GM19043 (cell line): ENCODE measurements around the gene TWSG1.
A peak's percentile ranks its signal among the peaks of the same experiment; 100 is the strongest.

Experiments
- ATAC-seq: cut with Tn5 transposase; IDR thresholded peaks from one replicate; pipeline ENCODE4 v1.9.1; 2021; ENCODE audit warnings: low read depth; ENCODE audit not compliant: unreplicated experiment

The TWSG1 gene

DNA sequence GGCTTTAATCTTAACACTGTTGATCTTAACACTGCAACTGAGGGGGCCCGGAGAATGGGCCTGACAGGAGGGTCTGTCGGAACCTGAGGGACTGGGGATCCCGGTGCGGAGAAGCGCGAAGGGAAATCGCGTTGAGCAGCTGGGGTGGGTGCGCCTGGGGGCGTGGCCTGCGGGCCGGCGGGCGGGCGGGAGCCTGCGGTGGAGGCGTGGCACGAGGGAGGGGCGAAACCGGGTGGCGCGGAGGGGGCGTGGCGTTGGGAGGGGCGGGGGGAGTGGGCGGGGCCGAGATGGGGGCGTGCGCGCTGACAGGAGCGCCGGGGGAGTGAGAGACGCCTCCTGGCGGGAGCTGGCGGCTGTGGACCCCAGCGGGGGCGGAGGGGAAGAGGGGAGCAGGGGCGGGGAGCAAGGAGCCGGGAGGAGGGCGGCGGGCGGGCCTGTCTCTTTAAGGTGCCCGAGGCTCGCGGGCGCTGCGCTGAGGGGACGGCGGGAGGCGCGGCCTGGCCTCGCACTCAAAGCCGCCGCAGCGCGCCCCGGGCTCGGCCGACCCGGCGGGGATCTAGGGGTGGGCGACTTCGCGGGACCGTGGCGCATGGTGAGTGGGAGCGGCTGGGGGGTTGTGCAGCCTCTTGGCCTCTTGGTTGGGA lies at the start of gene TWSG1:
Gene TWSG1 (plus strand): TSS at position 445 of the 644 bp plus-strand sequence. CDS start 2,457 bp downstream, outside the sequence.
- ATAC-seq: peak; percentile 60

DNA sequence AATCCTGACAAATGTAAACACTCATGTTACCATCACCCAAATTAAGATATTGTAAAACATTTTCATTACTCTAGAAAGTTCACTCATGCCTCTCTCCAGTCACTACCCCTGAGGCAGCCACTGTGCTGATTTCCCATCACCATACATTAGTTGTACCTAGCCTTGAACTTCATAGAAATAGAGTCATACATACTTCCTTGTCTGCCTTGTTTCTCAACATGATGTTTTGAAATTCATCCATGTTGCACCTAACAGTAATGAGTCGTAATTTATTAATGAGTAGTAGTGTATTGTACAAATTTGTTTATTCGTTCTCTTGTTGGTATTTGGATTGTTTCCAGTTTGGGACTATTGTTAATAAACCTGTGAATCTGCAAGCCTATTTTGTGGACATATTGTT lies 49.0 kb upstream of the TWSG1 start:
- ATAC-seq: no peak

DNA sequence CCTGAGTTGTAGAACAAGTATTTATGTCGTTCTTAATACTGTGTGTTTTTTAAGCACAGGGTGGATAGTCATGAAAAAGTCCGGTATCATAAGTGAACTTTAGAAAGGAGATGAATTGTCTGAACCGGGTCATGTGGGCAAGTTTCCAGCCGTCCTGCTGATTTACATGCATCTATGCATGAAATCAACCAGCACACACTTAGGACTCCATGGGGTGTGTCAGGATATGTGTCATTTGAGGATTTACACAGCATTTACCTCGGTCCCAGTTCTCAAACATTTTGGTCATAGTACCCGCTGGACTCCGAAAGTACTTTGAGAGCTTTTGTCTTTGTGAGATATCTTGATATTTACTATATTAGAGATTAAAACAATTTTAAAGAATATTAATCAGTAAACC lies 47.5 kb upstream of the TWSG1 start:
- ATAC-seq: no peak

- ATAC-seq: no peak
These were observed 44.9 kb upstream of the TWSG1 start for GRCh38 chr18:9289698-9290097.

- no peak for ATAC-seq
These were observed 44.4 kb upstream of the TWSG1 start for GRCh38 chr18:9290156-9290555.

DNA sequence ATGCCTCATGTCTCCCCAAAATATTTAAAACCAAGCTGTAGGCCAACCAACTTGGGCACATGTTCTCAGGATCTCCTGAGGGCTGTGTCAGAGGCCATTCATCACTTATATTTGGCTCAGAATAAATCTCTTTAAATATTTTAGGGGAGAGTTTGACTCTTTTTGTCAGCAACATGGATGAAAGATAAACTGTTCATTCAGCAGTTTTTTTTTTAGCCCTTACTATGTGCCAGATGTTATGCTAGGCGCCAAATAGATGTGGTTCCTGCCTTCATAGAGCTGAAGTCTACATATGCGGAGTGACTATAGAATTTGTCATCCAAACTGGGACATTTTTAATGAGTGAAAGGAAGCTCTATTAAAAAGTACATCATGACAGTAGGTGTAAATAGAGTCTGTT lies 42.5 kb upstream of the TWSG1 start:
- ATAC-seq: no peak

DNA sequence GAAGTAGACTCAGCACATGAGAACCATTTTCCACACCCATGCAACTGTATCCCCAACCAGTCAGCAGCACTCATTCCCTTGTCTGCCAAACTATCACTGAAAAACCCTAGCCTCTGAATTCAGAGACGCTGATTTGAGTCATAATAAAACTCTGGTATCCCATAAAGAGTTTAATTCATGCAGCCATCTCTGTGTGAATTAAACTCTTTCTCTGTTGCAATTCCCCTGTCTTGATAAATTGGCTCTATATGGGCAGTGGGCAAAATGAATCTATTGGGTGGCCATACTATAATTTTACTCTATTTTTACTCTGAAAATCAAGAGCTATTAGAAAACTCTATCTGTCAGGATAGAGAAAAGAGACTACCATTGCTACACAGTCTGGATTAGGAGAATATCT lies 40.6 kb upstream of the TWSG1 start:
- no peak for ATAC-seq

DNA sequence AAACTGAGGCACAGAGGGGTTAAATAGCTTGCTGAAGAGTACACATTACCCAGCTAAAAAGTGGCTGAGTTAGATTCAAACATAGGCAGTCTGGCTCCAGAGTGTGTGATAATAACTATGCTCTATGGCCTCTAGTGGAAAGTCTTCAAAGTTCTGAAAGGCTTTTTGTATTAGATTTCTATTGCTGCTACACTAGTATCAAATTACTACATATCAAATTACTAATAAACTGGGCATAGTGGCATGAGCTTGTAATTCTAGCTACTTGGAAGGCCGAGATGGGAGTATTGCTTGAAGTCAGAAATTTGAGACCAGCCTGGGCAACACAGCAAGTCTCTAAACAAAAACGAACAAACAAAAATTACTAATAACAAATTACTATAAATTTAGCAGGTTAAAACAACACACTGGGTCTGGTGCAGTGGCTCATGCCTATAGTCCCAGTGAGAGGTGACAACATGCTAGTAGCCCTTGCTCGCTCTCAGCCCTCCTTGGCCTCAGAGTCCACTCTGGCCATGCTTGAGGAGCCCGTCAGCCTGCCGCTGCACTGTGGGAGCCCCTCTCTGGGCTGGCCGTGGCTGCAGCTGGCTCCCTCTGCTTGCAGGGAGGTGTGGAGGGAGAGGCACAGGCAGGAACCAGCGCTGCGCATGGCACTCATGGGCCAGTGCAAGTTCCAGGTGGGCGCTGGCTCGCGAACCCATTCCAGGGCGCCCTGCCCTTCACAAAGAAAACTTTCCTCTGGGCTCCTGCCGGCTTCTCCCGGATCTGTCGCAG lies 38.2 kb upstream of the TWSG1 start:
- ATAC-seq: no peak

GRCh38 chr18:9297007-9297393 lies 37.6 kb upstream of the TWSG1 start:
- no peak for ATAC-seq

- no peak for ATAC-seq
These were observed 30.0 kb upstream of the TWSG1 start for GRCh38 chr18:9304388-9305070.

DNA sequence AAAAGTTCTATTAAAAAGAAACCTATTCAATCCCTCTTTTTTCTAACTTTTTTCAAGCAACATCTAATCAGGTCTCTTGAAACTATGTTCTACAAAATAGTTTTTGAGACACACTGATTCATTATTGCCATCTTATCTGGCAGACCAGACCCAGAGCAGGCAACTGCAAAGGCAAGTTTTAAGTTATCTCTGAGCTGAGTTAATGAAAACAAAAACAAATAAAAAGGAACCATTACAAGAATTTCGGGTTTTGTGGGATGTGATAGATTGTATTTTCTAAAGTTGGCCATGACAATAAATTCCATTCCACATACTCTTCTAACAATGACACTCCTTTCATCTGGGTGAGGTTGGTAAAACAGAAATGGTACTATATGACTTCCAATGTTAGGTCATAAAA lies 15.2 kb upstream of the TWSG1 start:
- ATAC-seq: no peak

- no peak for ATAC-seq
These were observed 13.5 kb upstream of the TWSG1 start for GRCh38 chr18:9321017-9321452.

GRCh38 chr18:9321736-9322135 lies 12.8 kb upstream of the TWSG1 start:
- ATAC-seq: no peak

GRCh38 chr18:9322744-9323143 lies 11.8 kb upstream of the TWSG1 start:
- no peak for ATAC-seq

DNA sequence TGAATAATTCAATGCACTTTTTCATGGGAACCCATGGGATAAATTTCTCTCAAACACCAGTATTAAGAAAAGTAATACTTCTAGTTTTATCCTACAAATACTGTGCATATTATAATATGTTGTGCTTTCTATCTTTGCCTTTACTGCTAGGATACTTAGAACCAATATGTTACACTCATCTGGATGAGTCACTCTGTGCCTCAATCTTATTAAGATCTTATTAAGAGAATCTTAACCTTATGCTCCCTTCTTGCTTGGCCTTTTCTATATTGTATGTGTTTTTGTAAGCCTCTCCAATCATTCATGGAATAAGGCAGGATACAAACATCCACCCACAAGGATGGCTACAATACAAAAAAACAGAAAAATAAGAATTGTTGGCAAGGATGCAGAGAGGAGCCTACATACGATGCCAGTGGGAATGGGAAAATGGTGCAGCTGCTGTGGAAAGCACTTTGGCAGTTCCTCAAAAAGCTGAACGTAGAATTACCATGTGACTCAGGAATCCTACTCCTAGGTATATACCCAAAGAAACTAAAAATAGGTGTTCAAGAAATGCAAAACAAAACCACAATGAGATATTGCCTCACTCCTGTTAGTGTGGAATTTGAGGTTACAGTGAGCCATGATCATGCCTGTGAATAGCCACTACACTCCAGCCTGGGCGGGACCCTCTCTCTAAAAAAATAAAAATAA lies 10.7 kb upstream of the TWSG1 start:
- no peak for ATAC-seq

GRCh38 chr18:9325716-9326115 lies 8.9 kb upstream of the TWSG1 start:
- ATAC-seq: no peak

GRCh38 chr18:9328776-9329175 lies 5.8 kb upstream of the TWSG1 start:
- ATAC-seq: no peak

- no peak for ATAC-seq
These were observed 5.1 kb upstream of the TWSG1 start for GRCh38 chr18:9329471-9329870.

DNA sequence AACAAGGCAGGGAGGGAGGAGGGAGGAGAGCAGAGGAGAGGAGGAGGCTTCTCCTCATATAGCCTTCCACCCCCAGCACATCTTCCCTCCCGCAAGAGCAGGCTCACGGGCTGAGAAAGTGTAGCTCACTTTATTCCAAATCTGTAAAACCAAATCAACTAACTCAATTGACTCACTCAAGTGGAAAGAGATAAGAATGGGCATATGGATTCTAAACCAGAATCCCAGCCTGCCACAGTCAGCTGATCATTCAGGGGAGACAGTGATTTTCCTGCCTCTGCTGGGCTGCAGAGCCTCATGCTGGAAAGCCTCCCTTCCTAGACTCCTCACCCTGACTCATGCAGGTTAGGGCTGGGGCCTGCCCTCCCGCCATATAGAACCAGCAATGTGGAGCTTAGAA lies 4.2 kb upstream of the TWSG1 start:
- no peak for ATAC-seq

DNA sequence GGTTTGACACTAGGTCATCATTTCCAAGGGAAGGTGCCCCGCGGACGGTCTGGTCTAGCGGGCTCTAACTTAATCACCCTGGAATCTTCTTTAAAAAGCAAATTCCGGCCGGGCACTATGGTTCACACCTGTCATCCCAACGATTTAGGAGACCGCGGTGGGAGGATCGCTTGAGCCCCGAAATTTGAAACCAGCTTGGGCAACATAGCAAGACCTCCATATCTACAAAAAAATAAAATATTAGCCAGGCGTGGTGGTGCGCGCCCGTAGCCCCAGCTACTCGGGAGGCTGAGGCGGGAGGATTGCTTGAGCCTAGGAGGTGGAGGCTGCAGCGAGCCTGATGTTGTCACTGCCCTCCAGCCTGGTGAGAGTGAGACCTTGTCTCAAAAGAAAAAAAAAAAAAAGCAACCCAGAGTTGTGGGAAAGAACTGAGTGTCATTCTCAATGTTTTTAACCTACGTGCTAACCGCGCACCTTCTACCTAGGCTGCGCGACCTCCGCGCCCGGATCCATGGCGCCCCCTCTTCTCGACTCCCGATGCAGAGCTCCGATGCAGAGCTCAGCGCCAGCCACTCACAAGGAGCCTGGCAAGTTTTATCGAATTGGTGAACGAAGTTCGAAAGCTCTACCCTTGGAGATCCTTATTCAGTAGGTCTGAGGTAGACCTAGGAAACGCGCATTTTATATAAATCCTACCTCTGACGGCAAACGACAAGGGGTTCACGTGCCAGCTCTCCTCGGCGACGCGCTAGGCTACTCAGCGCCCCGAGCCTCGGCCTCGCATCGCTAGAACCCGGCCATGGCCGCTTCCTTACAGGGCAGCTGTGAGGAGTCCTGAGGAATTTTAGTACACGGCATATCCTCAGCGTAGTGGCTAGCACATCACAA lies 888 bp upstream of the TWSG1 start:
- ATAC-seq: peak; percentile 40
